ENCODE measurements around the gene FGGY.

Gene FGGY

GRCh38 chr1:59473831-59474230 lies 176.9 kb downstream of the FGGY start:
- H3K36me3 ChIP-seq = peaks cover 7% of the 10 kb centered on the region
- no peak for DNase-seq
- no peaks in the 10 kb centered on the region for H3K9me3 ChIP-seq (ENCODE audit: severe bottlenecking)
- no peak for TF ChIP-seq CTCF (IDR thresholded peaks at IDR 0.05; ENCODE audit: low read depth, low read length)
- no peak overlapping the region for H3K4me3 ChIP-seq (ENCODE audit: low read depth, low read length)
- no peaks in the 10 kb centered on the region for H3K27me3 ChIP-seq (ENCODE audit: insufficient read depth, low read depth, severe bottlenecking)
- no peak overlapping the region for H3K27ac ChIP-seq

- Histone ChIP-seq H3K4me3 (ENCODE audit: low read depth, low read length) (no peak overlapping the region), H3K27me3 (ENCODE audit: insufficient read depth, low read depth, severe bottlenecking) (no peaks in the 10 kb centered on the region), H3K27ac (no peak overlapping the region), H3K36me3 (peaks cover 7% of the 10 kb centered on the region), H3K9me3 (ENCODE audit: severe bottlenecking) (no peaks in the 10 kb centered on the region)
- TF ChIP-seq CTCF (IDR thresholded peaks at IDR 0.05; ENCODE audit: low read depth, low read length) = no peak
- DNase-seq = no peak
These were observed 177.6 kb downstream of the FGGY start for GRCh38 chr1:59474496-59474895.

GRCh38 chr1:59475737-59476136 lies 178.8 kb downstream of the FGGY start:
- Histone ChIP-seq H3K4me3 (ENCODE audit: low read depth, low read length) (no peak overlapping the region), H3K27ac (no peak overlapping the region), H3K9me3 (ENCODE audit: severe bottlenecking) (no peaks in the 10 kb centered on the region), H3K27me3 (ENCODE audit: insufficient read depth, low read depth, severe bottlenecking) (no peaks in the 10 kb centered on the region), H3K36me3 (peaks cover 7% of the 10 kb centered on the region)
- no peak for DNase-seq
- TF ChIP-seq CTCF (IDR thresholded peaks at IDR 0.05; ENCODE audit: low read depth, low read length) = no peak

- DNase-seq = no peak
- peaks cover 7% of the 10 kb centered on the region for H3K36me3 ChIP-seq
- no peaks in the 10 kb centered on the region for H3K27me3 ChIP-seq (ENCODE audit: insufficient read depth, low read depth, severe bottlenecking)
- no peak overlapping the region for H3K4me3 ChIP-seq (ENCODE audit: low read depth, low read length)
- no peaks in the 10 kb centered on the region for H3K9me3 ChIP-seq (ENCODE audit: severe bottlenecking)
- no peak for TF ChIP-seq CTCF (IDR thresholded peaks at IDR 0.05; ENCODE audit: low read depth, low read length)
- H3K27ac ChIP-seq = no peak overlapping the region
These were observed 180.4 kb downstream of the FGGY start for GRCh38 chr1:59477286-59477685.

- Histone ChIP-seq H3K27me3 (ENCODE audit: insufficient read depth, low read depth, severe bottlenecking) (no peaks in the 10 kb centered on the region), H3K27ac (no peak overlapping the region), H3K9me3 (ENCODE audit: severe bottlenecking) (no peaks in the 10 kb centered on the region), H3K36me3 (peaks cover 7% of the 10 kb centered on the region), H3K4me3 (ENCODE audit: low read depth, low read length) (no peak overlapping the region)
- no peak for DNase-seq
- TF ChIP-seq CTCF (IDR thresholded peaks at IDR 0.05; ENCODE audit: low read depth, low read length) = no peak
These were observed 181.0 kb downstream of the FGGY start for GRCh38 chr1:59477867-59478266.

GRCh38 chr1:59478822-59479221 lies 181.9 kb downstream of the FGGY start:
- Histone ChIP-seq H3K27ac (no peak overlapping the region), H3K27me3 (ENCODE audit: insufficient read depth, low read depth, severe bottlenecking) (no peaks in the 10 kb centered on the region), H3K9me3 (ENCODE audit: severe bottlenecking) (no peaks in the 10 kb centered on the region), H3K36me3 (peaks cover 3% of the 10 kb centered on the region; the same call in 1 of the 2 replicates), H3K4me3 (ENCODE audit: low read depth, low read length) (no peak overlapping the region)
- TF ChIP-seq CTCF (IDR thresholded peaks at IDR 0.05; ENCODE audit: low read depth, low read length) = no peak
- DNase-seq = no peak
